Measurements from ENCODE around the gene NFX1. TPM values are rescaled to one million over a fixed set of nuclear protein-coding genes. Genes with fewer than 3 reads are reported as not detected.

NFX1 gene
- total and polyA plus RNA-seq, 9 of the 15 experiments (the other 6 are each of a cell fraction or from before 2014, with no cell fraction given): 8.8 to 38.9 (median 26.8) TPM

DNA sequence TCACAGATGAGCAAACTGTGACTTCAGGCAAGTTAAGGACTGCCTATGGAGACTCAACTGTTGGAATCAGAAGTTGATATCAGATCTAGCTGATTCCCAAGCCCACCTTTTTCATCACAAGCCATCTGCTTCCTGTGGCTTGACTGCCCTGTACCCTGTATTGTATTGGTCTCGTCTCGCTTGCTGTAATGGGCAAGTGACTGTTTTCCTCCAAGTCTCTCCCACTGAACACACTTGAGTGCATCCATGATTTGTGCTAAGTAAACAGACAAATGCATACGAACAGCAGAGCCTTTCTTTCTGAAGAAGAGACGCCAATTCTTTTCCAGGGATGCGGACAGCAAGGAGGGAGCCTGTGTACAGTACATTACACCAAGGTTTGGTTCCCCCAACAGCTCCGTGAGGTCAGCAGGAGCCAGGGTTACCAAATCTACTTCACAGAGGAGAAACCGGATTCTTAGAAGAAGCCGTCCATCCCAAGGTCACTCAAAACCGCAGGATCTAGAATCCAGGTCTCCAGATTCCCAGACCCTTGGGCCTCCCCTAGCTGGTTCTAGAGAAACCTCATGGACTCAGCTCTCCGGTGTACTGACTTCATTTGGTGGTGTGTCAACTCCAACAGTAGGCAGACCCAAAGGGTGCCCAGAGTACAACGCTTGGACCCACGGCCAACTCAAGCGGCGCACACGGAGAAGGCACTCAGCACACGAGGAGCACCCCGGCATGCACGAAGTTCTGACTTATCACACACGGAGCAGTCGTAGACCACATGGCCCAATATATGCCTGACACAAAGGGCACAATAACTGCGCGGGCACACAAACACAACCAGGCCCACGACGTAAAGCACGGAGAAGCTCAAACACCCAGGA lies 26.9 kb upstream of the NFX1 start (continued):
- TF ChIP-seq, protein P1, sequence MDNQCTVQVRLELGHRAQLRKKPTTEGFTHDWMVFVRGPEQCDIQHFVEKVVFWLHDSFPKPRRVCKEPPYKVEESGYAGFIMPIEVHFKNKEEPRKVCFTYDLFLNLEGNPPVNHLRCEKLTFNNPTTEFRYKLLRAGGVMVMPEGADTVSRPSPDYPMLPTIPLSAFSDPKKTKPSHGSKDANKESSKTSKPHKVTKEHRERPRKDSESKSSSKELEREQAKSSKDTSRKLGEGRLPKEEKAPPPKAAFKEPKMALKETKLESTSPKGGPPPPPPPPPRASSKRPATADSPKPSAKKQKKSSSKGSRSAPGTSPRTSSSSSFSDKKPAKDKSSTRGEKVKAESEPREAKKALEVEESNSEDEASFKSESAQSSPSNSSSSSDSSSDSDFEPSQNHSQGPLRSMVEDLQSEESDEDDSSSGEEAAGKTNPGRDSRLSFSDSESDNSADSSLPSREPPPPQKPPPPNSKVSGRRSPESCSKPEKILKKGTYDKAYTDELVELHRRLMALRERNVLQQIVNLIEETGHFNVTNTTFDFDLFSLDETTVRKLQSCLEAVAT (IDR thresholded peaks at IDR 0.05): 0 out of 4 replicates have a peak, but pooled peaks of 1 of the 2 experiments have one; percentile 5
- TF ChIP-seq, protein P2, sequence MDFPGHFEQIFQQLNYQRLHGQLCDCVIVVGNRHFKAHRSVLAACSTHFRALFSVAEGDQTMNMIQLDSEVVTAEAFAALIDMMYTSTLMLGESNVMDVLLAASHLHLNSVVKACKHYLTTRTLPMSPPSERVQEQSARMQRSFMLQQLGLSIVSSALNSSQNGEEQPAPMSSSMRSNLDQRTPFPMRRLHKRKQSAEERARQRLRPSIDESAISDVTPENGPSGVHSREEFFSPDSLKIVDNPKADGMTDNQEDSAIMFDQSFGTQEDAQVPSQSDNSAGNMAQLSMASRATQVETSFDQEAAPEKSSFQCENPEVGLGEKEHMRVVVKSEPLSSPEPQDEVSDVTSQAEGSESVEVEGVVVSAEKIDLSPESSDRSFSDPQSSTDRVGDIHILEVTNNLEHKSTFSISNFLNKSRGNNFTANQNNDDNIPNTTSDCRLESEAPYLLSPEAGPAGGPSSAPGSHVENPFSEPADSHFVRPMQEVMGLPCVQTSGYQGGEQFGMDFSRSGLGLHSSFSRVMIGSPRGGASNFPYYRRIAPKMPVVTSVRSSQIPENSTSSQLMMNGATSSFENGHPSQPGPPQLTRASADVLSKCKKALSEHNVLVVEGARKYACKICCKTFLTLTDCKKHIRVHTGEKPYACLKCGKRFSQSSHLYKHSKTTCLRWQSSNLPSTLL (IDR thresholded peaks at IDR 0.05): 0 out of 2 replicates have a peak, but pooled peaks have one; percentile 8
- TF ChIP-seq MYC (IDR thresholded peaks at IDR 0.05; ENCODE audit: low read depth, low read length): 0 out of 2 replicates have a peak, but pooled peaks have one; percentile 6
- no peak for TF ChIP-seq MYC (CRISPR knock-in tag; IDR thresholded peaks at IDR 0.05; ENCODE audit: borderline replicate concordance, low read depth)
- TF ChIP-seq EWSR1 (IDR thresholded peaks at IDR 0.05; ENCODE audit: borderline replicate concordance, low read depth, partially characterized antibody): no peak
- TF ChIP-seq, protein P3, sequence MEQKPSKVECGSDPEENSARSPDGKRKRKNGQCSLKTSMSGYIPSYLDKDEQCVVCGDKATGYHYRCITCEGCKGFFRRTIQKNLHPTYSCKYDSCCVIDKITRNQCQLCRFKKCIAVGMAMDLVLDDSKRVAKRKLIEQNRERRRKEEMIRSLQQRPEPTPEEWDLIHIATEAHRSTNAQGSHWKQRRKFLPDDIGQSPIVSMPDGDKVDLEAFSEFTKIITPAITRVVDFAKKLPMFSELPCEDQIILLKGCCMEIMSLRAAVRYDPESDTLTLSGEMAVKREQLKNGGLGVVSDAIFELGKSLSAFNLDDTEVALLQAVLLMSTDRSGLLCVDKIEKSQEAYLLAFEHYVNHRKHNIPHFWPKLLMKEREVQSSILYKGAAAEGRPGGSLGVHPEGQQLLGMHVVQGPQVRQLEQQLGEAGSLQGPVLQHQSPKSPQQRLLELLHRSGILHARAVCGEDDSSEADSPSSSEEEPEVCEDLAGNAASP (IDR thresholded peaks at IDR 0.05): no peak
- no peak for TF ChIP-seq PHB (CRISPR knock-in tag; IDR thresholded peaks at IDR 0.05)
- TF ChIP-seq, protein P4, sequence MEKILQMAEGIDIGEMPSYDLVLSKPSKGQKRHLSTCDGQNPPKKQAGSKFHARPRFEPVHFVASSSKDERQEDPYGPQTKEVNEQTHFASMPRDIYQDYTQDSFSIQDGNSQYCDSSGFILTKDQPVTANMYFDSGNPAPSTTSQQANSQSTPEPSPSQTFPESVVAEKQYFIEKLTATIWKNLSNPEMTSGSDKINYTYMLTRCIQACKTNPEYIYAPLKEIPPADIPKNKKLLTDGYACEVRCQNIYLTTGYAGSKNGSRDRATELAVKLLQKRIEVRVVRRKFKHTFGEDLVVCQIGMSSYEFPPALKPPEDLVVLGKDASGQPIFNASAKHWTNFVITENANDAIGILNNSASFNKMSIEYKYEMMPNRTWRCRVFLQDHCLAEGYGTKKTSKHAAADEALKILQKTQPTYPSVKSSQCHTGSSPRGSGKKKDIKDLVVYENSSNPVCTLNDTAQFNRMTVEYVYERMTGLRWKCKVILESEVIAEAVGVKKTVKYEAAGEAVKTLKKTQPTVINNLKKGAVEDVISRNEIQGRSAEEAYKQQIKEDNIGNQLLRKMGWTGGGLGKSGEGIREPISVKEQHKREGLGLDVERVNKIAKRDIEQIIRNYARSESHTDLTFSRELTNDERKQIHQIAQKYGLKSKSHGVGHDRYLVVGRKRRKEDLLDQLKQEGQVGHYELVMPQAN (IDR thresholded peaks at IDR 0.05; ENCODE audit: borderline replicate concordance): no peak
- no peak for TF ChIP-seq POU5F1 (IDR thresholded peaks at IDR 0.05; ENCODE audit: borderline replicate concordance, low read depth, low read length, partially characterized antibody)
- no peak for TF ChIP-seq TGIF2 (CRISPR knock-in tag; IDR thresholded peaks at IDR 0.05)
- TF ChIP-seq SREBF1 (IDR thresholded peaks at IDR 0.05; ENCODE audit: borderline replicate concordance, low read depth, low read length): no peak
- TF ChIP-seq MBD2 (IDR thresholded peaks at IDR 0.05; ENCODE audit: borderline replicate concordance, low read depth): no peak
- TF ChIP-seq, protein P5, sequence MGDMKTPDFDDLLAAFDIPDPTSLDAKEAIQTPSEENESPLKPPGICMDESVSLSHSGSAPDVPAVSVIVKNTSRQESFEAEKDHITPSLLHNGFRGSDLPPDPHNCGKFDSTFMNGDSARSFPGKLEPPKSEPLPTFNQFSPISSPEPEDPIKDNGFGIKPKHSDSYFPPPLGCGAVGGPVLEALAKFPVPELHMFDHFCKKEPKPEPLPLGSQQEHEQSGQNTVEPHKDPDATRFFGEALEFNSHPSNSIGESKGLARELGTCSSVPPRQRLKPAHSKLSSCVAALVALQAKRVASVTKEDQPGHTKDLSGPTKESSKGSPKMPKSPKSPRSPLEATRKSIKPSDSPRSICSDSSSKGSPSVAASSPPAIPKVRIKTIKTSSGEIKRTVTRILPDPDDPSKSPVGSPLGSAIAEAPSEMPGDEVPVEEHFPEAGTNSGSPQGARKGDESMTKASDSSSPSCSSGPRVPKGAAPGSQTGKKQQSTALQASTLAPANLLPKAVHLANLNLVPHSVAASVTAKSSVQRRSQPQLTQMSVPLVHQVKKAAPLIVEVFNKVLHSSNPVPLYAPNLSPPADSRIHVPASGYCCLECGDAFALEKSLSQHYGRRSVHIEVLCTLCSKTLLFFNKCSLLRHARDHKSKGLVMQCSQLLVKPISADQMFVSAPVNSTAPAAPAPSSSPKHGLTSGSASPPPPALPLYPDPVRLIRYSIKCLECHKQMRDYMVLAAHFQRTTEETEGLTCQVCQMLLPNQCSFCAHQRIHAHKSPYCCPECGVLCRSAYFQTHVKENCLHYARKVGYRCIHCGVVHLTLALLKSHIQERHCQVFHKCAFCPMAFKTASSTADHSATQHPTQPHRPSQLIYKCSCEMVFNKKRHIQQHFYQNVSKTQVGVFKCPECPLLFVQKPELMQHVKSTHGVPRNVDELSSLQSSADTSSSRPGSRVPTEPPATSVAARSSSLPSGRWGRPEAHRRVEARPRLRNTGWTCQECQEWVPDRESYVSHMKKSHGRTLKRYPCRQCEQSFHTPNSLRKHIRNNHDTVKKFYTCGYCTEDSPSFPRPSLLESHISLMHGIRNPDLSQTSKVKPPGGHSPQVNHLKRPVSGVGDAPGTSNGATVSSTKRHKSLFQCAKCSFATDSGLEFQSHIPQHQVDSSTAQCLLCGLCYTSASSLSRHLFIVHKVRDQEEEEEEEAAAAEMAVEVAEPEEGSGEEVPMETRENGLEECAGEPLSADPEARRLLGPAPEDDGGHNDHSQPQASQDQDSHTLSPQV (IDR thresholded peaks at IDR 0.05): 0 out of 2 replicates have a peak, but pooled peaks have one; percentile 13
- TF ChIP-seq TCF7L2 (IDR thresholded peaks at IDR 0.05; ENCODE audit: low read depth, low read length): no peak
- TF ChIP-seq MAFG (tag; conservative IDR thresholded peaks at IDR 0.05): no peak

Measured in K562 (cell line).